HG03520 (cell line): ENCODE data around the gene NFE2L1.
"Not testable (repeated sequence)": the region's sequence is repeated elsewhere in the genome, so short reads cannot be mapped to it uniquely, and the experiment has no call there.

Experiments
- ATAC-seq: cut with Tn5 transposase; IDR thresholded peaks from one replicate; pipeline ENCODE4 v1.9.1; 2021; ENCODE audit warnings: mild to moderate bottlenecking, moderate library complexity; ENCODE audit not compliant: unreplicated experiment

NFE2L1 gene

DNA sequence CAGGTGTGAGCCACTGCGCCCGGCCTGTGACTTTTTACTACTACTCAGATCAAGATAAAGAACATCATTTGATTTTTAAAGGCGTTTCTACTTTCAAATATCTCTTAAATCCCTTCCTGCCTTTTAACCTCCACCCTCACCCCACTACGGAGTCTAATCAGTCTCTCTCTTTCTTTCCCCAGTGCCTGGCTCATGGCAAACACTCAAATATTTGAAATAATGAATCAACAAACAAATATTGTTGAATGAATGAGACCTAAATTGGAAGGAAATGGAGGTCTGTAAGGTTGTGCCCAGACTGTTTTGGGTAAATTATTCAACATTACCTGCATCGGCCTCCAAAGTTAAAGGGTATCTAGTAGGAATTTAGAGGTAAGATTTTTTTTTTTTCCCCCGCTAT, 25.3 kb upstream of the NFE2L1 start:
- ATAC-seq, result no peak

DNA sequence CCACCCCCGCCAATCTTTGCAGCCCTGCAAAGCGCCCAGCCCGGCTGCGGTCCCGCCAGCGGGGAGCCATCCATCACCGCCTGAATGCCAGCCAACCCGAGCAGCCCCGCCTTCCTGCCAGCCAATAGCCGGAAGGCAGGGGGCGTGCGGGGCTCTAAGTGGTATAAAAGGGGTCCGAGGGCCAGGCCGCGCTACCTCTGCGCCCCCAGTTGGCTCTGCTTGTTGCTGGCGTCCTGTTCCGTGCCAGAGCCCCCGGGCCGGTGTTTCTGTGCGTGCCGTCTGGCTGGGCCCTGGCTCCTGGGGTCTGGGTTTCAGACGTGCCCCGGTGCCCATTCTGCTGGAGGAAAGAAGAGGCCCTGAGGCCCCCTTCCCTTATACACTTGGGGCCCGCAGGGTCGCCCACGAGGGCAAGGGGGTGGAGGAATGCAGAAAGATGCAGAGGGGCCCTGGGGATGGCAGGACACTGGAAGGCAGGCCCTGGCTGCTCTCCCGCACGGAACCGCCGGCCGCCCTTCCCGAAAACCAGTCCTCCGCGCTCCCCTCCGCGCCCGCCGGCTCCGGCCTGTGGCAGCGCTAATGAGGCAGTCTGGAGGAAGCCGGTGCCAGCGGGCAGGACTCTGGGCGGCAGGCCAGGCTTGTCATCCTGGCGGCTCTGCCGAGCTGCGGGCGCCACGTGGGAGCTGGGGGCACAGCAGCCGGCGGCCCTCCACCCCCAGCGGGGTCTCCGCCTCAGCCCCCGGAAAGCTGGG, 24.6 kb upstream of the NFE2L1 start:
- no peak for ATAC-seq

DNA sequence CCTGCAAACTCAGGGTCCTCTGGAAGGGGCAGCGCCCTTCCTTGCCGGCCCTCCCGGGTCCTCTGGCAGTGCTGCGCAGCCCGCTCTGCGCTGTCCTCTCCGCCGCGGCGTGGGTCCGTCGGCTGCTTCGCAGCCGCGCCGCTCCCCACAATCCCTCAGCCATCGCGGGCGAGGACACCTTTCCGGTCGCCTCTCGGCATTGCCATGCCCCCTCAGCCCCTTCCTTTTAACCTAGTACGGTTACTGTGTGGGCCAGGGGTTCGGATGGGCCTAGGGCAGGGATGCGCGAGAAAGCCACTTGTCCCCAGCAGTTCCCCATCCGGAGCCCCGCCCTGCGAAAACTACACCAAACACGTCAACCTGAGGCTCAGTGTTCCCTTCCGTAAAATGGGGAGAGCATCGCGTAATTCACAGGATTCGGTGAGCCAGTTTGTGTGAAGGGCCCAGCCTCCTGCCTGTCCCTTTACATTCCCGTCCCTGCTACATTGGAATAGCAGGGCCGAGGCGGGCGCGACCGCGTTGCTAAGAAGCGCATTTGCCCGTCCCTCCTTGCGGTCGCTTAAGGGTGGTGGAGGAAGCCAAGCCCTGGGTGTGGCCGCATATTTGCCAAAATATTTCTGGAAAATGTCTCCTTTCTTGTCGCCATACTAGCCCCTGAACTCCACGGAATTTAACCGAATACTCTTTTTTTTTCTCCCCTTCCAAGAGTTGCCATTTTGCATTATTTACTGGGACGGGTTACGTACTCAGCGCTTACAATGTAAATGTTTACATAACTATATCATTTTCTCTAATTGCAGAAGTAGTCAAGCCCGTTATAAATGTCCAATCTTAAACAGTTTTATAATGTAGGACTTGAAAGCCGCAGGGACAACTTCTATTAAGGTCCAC, 23.8 kb upstream of the NFE2L1 start:
- no peak for ATAC-seq

DNA sequence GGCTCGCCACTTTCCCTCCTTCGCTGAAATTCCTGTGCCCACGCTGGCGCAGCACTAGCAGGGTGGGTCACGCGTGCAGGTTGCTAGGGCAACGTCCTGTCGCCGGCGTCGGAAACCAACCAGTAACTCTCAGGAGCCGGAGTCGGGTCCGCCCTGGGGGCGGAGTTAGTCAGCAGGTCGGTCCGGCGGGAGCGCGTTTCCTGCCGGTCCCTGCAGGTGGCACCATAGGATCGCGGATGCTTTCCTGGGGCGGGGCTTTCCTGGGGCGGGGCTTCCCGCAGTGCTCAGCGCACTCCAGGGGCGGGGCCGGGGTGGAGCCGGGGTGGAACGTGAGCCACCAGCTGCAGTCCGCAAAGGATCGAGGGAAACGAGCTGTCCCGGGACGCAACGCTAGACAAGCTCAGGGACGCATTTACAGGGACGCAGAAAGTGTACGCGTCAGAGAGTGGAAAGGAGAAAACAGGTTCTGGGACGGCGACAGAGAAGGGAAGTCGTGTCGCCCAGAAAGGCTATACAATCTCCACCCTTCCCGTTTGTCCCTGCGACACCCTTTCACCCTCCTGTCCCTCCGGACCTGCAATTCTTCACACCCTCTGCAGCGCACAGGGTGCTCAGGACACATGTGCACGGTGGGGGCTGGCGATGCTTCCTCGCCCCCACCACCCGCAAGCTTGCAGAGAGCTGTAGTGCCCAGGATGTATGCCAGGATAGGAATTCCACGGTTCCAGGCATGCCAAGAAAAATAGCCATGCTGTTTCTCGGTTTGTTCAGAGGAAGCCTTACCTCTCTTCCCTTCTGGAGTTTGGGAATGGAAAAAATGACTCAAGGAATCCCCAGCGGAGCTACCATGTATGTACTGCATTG, 22.9 kb upstream of the NFE2L1 start:
- peak; percentile 80 for ATAC-seq

DNA sequence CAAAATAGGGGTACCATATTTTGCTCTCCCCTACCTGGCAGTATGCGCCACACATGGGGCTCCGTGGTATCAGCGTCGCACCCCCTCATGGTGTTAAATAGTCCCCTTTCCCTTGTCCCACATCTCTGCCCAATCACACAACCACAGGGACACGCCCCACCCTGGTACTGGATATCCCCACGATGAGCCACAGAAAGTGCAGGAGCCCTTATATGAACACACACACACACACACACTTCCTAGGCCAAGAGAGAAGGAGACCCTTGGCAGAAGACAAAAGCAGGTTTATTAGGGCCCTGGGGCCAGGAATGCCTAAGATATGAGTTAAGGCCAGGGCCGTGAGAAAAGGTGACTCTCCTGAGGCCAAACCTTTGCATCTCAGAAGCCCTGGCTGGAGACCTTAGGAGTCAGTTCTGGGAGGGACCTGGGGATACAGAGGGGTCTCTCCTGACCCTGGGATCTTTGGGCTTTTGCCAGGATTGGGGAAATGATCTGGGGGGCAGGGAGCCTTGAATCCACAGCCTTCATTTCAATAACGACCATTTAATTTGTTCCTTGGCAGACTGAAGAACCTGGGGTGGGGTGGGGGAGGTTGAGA, 22.2 kb upstream of the NFE2L1 start:
- ATAC-seq, result no peak

DNA sequence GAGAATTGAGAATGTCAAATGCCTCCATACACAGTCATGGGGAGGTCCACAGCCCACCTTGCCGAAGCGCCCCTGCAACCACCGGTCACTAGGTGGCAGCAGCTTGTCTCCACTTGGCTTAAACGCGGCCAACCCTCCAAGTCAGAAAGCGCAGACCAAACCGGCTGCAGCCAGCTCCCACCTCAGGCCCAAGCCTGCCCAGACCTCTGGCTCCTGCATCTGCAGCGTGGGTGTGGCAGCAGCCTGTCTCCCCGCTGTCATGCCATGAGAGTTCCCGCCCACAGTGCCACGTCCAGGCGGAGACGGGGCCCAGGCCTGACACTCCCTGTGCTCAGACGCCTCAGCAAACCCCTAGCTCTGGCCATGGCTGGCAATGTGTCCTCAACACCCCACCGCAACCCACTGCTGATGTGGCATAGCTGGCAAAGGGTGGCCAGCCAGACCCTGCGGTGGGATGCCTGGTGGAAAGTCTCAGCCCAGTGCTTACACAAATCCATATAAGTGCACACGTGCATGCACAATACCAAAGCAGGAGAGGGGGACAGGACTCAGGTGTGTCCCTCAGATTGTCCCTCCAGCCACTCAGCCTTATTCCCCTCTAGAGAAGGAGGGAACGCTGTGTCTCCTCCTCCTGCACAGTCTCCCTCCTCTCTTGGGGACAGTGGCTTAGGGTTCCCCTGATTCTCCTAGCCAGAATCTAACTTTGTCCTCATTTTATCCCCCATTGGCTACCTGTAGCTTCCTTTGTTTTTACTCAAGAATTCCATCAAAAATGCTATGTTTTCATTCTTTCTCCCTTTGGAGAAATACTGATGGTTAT, 21.4 kb upstream of the NFE2L1 start:
- no peak for ATAC-seq

DNA sequence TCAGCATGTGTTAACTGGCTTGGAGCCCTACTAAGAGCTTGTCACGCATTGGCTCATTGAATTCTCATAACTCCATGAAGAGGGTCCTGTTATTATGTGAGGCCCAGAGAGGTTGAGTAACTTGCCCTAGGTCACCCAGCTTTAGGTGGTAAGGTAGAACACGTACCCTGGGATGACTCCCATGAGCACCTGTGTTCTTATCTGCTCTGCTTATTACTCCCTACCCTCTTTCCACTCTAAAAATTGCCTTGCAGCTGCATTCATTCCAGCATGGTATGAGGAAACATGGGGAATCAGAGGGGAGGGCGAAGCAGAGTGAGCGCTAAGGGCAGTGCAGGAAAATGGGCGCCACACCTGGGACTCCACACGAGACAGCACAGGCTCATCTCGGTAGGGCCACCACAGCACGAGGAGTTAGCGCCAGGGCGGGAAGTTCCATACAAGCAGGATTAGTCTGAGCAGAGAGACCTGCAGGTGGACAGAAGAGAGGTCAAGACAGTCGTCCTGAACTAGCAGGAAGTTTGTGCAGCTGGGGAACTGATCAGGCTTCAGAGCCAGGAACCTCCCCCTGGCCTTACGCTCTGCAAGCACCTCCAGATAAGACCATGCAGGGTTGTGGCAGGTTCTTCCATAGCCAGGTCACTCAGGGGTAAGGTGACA, 20.7 kb upstream of the NFE2L1 start:
- ATAC-seq, result no peak

DNA sequence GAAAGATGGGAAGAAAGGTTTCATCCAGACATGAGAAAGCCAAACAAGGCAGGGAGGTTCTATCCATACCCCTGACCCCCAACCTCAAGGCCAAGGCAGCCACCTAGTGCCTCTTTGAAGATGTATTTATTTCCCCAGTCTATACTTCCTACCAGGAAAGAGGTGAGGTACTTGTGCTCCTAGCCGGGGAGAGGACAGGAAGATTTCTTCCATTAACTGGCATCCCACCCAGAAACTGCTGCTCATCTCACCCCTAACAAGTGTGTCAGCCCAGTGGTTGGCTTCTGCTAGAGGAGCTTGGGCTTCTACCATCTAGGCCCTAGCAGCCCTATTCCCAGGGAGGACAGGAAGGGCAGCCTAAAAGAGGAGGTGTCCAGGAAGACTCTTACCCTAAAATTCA, 19.4 kb upstream of the NFE2L1 start:
- ATAC-seq, result no peak

DNA sequence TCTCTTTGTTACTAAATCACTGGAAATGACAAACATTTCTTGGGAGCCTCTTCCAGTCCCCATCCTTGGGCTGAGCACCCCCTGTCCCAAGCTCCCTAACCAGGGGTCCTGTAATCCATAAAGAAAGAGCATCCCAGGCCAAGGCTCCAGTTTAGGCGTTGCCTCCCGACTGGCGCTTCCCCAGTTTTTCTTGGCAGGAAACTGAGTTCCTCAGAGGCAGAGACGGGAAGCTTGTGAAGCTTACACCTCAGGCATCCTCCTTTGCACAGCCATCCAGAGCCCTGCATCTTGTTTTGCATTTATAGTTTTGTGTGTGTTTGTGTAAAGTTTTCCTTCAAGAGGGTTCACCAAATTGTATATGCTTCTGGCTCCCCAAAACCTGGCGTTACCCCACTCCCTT, 17.6 kb upstream of the NFE2L1 start:
- no peak for ATAC-seq

DNA sequence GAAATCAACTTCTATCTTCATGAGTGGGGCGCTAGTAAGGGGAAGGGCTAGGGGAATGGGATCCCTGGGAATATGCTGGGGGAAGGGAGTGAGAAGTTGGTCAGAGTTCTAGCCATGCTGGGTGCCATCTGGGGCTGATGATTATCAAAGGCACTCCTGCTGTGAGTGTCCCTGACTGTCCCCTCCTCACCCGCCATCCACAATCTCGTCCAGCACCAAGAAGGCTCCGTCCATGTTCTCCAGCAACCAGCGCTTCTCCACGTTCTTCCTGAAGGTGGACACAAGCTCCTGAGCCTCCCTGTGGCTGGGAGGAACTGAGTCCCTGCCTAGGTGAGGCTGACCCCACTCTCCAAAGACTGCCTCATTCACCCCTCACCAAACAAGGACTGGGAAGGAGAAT, 16.2 kb upstream of the NFE2L1 start:
- ATAC-seq, result no peak

DNA sequence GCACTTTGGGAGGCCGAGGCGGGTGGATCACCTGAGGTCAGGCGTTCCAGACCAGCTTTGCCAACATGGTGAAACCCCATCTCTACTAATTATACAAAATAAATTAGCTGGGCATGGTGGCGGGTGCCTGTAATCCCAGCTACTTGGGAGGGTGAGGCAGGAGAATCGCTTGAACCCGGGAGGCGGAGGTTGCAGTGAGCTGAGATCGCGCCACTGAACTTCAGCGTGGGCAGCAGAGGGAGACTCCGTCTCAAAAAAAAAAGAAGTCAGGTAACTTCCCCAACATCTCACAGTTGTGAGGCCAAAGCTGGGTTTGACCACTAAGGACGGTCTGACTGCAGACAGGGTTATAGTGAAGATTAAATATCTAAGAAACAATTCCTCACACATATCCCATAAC, 13.4 kb upstream of the NFE2L1 start:
- not testable (repeated sequence) for ATAC-seq

DNA sequence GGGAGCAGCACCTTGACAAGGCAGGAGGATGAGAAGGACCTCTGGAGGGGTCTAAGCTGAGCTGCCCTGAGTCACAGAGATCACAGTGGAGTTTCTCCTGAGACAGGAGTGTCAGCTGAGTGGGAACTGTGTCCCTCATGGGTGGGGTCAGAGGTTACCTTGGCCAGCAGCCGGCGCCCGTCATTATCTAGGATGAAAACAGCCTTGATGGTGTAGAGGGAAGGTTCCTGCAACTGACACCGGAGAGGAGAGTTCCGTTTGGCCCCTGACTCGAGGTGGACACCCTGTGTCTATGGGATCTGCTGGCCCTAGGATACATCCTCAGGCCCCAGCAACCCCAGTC, 11.5 kb upstream of the NFE2L1 start:
- no peak for ATAC-seq

DNA sequence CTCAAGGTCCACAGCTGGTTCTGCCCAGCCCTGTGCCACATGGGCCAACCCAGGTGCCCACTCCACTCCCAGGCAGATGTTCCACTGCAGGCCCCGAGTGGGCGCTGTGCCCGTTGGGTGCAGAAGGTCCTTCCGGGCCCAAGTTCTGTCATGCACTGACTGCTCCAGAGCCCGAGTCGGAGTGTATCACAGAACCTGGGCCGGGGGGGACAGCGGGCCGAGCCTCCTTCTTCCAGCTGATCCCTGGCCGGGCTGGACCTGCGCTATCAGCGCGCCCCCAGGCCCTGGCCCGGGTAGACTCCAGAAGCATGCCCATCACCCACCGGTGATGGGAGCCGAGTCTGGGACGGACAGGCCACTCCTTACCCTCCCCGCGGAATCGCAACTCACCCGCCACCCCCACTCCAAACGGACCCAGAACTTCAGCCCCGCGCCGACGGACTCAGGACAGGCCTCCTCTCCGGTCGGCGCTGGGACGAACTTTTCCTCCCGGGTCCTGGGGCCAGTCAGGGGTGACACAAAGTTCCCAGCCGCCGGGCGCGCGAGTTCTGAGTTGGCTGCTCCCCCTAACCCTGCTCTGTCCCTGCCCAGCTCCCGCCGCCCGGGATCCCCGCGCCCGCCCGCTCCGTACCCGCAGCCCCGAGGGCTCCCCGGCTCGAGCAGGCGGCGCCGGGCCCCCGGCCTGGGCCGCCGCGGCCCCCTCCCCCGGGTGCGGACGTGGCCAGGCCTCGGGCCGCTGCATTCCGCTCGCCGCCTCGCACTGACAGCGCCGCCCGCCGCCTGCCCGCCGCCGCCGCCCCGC, 10.9 kb upstream of the NFE2L1 start, which contains the start of gene COPZ2:
Gene COPZ2 (minus strand): TSS at position 762 of the 802 bp plus-strand sequence. CDS start 20 bp downstream, at position 742.
- peak; percentile 46 for ATAC-seq

DNA sequence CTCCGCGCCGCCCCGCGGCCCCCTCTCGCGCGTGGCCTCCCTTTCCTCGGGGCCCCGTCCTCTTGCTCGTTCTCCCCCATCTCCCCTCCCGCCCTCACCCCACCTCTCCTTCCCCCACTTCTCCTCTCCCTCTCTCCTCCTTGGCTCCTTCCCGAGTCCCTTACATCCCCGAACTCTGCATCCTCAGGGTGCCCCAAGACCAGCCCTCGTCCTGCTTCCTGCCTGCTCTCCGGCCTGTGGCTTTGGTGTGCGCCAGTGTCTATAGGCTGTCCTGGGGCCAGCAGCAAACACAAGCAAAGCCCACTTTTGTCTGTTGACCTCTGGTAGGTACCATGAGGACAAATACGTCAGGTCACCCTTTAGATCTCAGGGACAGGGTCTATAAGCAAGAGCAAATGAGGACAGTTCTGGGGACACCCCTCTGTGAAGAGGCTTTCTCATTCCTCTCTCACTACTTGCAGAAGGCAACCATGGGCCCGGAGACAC, 10.3 kb upstream of the NFE2L1 start:
- no peak for ATAC-seq

DNA sequence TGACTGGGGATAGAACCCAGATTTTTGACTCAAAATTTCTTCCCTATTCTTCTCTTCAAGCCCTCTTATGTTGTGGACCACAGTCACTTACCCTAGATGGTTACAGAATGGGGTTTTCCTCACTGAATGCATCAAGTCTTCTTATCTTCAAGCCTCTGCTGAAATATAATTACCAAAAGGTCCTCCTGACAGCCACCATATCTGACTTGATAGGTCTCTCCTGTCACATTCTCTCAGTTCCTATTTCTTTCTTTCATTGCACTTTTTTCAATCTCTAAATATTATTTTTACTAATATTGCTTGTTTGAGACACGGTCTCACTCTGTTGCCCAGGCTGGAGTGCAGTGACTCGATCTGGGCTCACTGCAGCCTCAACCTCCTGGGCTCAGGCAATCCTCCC, 9.5 kb upstream of the NFE2L1 start:
- no peak for ATAC-seq

DNA sequence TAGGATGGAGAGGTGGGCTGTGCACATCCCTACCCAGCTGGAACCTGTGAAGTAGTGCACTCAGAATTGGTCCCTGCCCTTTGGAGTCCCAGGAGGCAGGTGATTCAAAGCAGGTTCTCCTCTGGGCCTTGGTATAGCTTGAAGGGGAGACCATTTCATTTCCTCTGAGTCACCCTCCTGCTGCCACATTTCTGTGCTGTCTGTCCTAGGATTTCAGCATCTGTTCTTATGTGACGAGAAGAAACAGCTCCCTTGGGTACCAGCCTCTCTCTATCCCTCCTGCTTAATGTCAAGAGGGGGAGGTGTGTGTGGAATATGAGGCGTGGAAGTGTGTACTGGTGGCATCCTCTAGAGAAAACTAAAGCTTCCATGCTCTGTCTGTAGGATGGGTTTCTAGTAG, 5.0 kb upstream of the NFE2L1 start:
- ATAC-seq, result no peak

DNA sequence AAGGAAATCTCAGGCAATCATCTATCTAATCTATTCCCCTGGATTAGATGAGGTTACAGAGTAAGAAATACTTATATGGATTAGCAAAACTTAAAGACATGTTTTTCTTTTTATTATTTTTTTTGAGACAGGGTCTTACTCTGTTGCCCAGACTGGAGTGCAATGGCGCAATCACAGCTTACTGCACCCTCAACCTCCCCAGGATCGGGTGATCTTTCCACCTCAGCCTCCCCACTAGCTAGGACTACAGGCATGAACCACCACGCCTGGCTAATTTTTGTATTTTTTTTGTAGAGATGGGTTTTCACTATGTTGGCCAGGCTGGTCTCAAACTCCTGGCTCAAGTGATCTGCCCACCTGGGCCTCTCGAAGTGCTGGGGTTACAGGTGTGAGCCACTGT, 3.3 kb upstream of the NFE2L1 start:
- ATAC-seq, result no peak

DNA sequence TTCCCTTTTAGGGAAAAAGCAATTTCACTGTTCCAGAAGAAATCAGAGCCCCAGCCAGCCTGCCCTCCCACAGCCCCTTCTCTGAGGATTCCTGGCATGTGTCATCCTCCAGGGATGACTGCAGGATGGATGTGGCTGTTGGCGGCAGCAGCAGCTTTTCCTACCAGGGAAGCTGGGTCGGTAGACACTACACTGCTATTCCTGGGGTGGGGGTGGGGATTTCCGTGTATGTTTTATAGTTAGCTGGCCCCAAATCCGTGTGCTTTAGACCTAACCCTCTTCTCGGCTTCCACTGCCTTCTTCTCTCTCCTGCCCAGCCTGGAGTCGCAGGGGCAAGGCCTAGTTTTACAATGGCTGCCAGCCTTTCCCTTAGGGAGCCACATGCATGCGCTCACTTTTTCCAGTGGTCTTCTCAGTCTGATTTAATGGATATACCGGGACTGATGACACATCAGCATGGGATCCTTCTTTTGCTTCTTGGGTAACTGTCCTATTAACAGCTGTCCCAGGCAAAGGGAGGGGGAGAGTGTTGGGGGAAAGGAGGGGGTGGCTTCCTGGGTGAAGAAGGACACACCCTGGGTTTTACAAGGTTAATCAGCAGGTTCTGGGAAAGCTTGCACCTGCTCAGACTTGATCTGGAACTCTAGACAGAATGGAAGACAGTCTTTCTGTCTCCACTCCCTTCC, 2.7 kb upstream of the NFE2L1 start:
- ATAC-seq, result no peak
